ENCODE data around the gene CHM. TPM values are rescaled to one million over a fixed set of nuclear protein-coding genes. Genes with fewer than 3 reads are reported as not detected.

Gene CHM
- total and polyA plus RNA-seq, 2 of the 8 experiments (the other 6 are each of a cell fraction or from before 2014, with no cell fraction given): 8.6 to 15.5 TPM

GRCh38 chrX:86044216-86044615 lies 3.1 kb downstream of the CHM start:
- Histone ChIP-seq H2BK12ac (ENCODE audit: low read depth, low read length) (no peak overlapping the region), H3K4ac (replicated peaks; ENCODE audit: insufficient read length, low read depth, low read length) (no peak overlapping the region), H3K27me3 (replicated peaks in 1 of 4; ENCODE audit: control insufficient read depth in 3 of 4, extremely low read depth in 1 of 4, insufficient read depth in 3 of 4, low read length in 3 of 4) (no peaks in the 10 kb centered on the region), H3K79me2 (ENCODE audit: control insufficient read depth in 1 of 2, insufficient read depth in 2 of 2, low read length in 2 of 2) (peaks cover 0 to 67% of the 10 kb centered on the region in 2 experiments; a peak in 3 of 4 replicates), H3K9me3 (ENCODE audit: insufficient read depth in 2 of 2, low read depth in 1 of 2, low read length in 1 of 2) (no peaks in the 10 kb centered on the region), H3K23me2 (ENCODE audit: low read depth, low read length) (no peaks in the 10 kb centered on the region; the same call in 1 of the 2 replicates), H3K9ac (replicated peaks in 1 of 4; ENCODE audit: extremely low read depth in 1 of 4, low read depth in 3 of 4, low read length in 3 of 4) (no peak overlapping the region), H3K27ac (ENCODE audit: low read depth, low read length) (no peak overlapping the region), H4K5ac (ENCODE audit: insufficient read length, low read depth, low read length) (no peak overlapping the region), H3K23ac (ENCODE audit: insufficient read length) (no peak overlapping the region), H2BK5ac (ENCODE audit: low read depth, low read length) (no peak overlapping the region), H3K56ac (replicated peaks; ENCODE audit: insufficient read length, low read depth, low read length) (no peak overlapping the region), H3K36me3 (ENCODE audit: control insufficient read depth in 2 of 4, insufficient read depth in 4 of 4, low read length in 3 of 4) (no peaks in the 10 kb centered on the region; a peak in 1 of 8 replicates), H3K79me1 (ENCODE audit: low read depth, low read length) (no peaks in the 10 kb centered on the region), H2AK5ac (ENCODE audit: low read depth, low read length) (no peak overlapping the region), H2BK15ac (ENCODE audit: low read length) (no peak overlapping the region), H4K91ac (replicated peaks; ENCODE audit: insufficient read length, low read length) (no peak overlapping the region), H3K18ac (ENCODE audit: extremely low read depth, low read length) (no peak overlapping the region), H3K4me1 (replicated peaks in 1 of 4; ENCODE audit: control insufficient read depth in 3 of 4, insufficient read depth in 4 of 4, low read length in 3 of 4) (peaks cover 0 to 3% (median under 1%) of the 10 kb centered on the region in 4 experiments; a peak in 2 of 7 replicates), H4K20me1 (replicated peaks in 1 of 2; ENCODE audit: control insufficient read depth in 1 of 2, insufficient read depth in 2 of 2, low read length in 2 of 2) (peaks cover 0 to 2% of the 10 kb centered on the region in 2 experiments), H2BK120ac (replicated peaks; ENCODE audit: low read depth, low read length) (no peak overlapping the region), H4K8ac (ENCODE audit: extremely low read depth, insufficient read depth, low read length) (no peak overlapping the region), H3K14ac (ENCODE audit: insufficient read length) (no peak overlapping the region), H2BK20ac (ENCODE audit: low read length) (no peak overlapping the region), H2AFZ (ENCODE audit: low read length) (no peak overlapping the region), H3K4me2 (ENCODE audit: insufficient read depth in 1 of 2, low read depth in 2 of 2, low read length in 2 of 2) (no peak overlapping the region), H3K4me3 (ENCODE audit: extremely low read depth in 1 of 4, insufficient read depth in 2 of 4, low read depth in 3 of 4, low read length in 4 of 4) (no peak overlapping the region)
- DNase-seq (ENCODE audit: low read depth in 1 of 2, low spot score in 2 of 2): no peak
- no peak for FAIRE-seq
- ChIA-PET CTCF (ENCODE audit: partially characterized antibody) (no interaction called here), POLR2A (ENCODE audit: partially characterized antibody) (no interaction called here)
- no peak for TF ChIP-seq JUN (IDR thresholded peaks at IDR 0.05; ENCODE audit: low read depth, low read length)
- TF ChIP-seq FOSL1 (IDR thresholded peaks at IDR 0.05; ENCODE audit: insufficient read depth, low read depth, low read length): no peak
- no peak for TF ChIP-seq CTCF (IDR thresholded peaks at IDR 0.05; ENCODE audit: control extremely low read depth in 1 of 3, insufficient read depth in 1 of 3, low read depth in 1 of 3, low read length in 3 of 3)
- no peak for TF ChIP-seq TCF12 (IDR thresholded peaks at IDR 0.05; ENCODE audit: low read depth, low read length)
- no peak for TF ChIP-seq POU5F1 (IDR thresholded peaks at IDR 0.05; ENCODE audit: low read depth, low read length)
- TF ChIP-seq ZNF274 (IDR thresholded peaks at IDR 0.05; ENCODE audit: borderline replicate concordance, extremely low read depth, low read length): no peak
- no peak for TF ChIP-seq ATF2 (IDR thresholded peaks at IDR 0.05; ENCODE audit: low read length)
- TF ChIP-seq YY1 (IDR thresholded peaks at IDR 0.05; ENCODE audit: low read depth, low read length): no peak
